ENCODE data around the gene TMEM125. TPM values are rescaled to one million over a fixed set of nuclear protein-coding genes. Genes with fewer than 3 reads are reported as not detected.
A peak's percentile ranks its signal among the peaks of the same experiment; 100 is the strongest.

Gene TMEM125
- polyA plus RNA-seq, 3 donors = not detected

- TF ChIP-seq, protein P1, sequence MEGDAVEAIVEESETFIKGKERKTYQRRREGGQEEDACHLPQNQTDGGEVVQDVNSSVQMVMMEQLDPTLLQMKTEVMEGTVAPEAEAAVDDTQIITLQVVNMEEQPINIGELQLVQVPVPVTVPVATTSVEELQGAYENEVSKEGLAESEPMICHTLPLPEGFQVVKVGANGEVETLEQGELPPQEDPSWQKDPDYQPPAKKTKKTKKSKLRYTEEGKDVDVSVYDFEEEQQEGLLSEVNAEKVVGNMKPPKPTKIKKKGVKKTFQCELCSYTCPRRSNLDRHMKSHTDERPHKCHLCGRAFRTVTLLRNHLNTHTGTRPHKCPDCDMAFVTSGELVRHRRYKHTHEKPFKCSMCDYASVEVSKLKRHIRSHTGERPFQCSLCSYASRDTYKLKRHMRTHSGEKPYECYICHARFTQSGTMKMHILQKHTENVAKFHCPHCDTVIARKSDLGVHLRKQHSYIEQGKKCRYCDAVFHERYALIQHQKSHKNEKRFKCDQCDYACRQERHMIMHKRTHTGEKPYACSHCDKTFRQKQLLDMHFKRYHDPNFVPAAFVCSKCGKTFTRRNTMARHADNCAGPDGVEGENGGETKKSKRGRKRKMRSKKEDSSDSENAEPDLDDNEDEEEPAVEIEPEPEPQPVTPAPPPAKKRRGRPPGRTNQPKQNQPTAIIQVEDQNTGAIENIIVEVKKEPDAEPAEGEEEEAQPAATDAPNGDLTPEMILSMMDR (IDR thresholded peaks at IDR 0.05) = no peak
- Mint-ChIP-seq H3K27me3 (ENCODE audit: low read depth in 3 of 3) (peaks cover 3 to 13% (median 4%) of the 10 kb centered on the region in 3 donors), H3K9me3 (peaks cover 0 to 6% (median 3%) of the 10 kb centered on the region in 7 donors), H3K36me3 (no peaks in the 10 kb centered on the region), H3K4me1 (peaks cover 26% of the 10 kb centered on the region), H3K4me3 (peak overlapping the region in 1 of 2 donors; percentile 81), H3K27ac (peak overlapping the region in 6 of 7 donors; percentile 4 to 78 (median 32))
- 47% methylated on average over 8 of the region's 11 CpGs for WGBS (ENCODE audit: insufficient coverage)
- Histone ChIP-seq H3K36me3 (replicated peaks in 1 of 2; ENCODE audit: control insufficient read depth in 1 of 2, insufficient read depth in 2 of 2, low read length in 2 of 2) (no peaks in the 10 kb centered on the region), H3K27ac (ENCODE audit: low read depth in 1 of 2, low read length in 2 of 2) (peak overlapping the region in 1 of 2 donors; percentile 64), H2AFZ (ENCODE audit: insufficient read depth, low read depth, low read length, poor library complexity, severe bottlenecking) (peak overlapping the region; percentile 88), H3K9me3 (replicated peaks in 1 of 2; ENCODE audit: control insufficient read depth in 1 of 2, insufficient read depth in 1 of 2, low read length in 2 of 2) (no peaks in the 10 kb centered on the region), H3K79me2 (ENCODE audit: insufficient read depth, low read length) (no peaks in the 10 kb centered on the region), H3K4me3 (replicated peaks in 1 of 3; ENCODE audit: low read depth in 2 of 3, low read length in 3 of 3) (peak overlapping the region in 1 of 3 experiments; percentile 51), H4K20me1 (ENCODE audit: insufficient read depth, low read length) (no peaks in the 10 kb centered on the region), H3K4me1 (ENCODE audit: control insufficient read depth in 1 of 2, insufficient read depth in 2 of 2, low read length in 2 of 2) (peaks cover 18 to 22% of the 10 kb centered on the region in 2 donors), H3K4me2 (replicated peaks; ENCODE audit: extremely low read depth, low read length, poor library complexity, severe bottlenecking) (peak overlapping the region; percentile 57), H3K27me3 (ENCODE audit: control insufficient read depth in 2 of 2, insufficient read depth in 2 of 2, low read length in 2 of 2) (no peaks in the 10 kb centered on the region), H3K9ac (ENCODE audit: insufficient read depth, low read length, poor library complexity, severe bottlenecking) (peak overlapping the region; percentile 18)
- DNase-seq = peak; percentile 59 to 77 (median 68)
- intact Hi-C loops (cut with micrococcal nuclease) = no loop called here
Observed at GRCh38 chr1:43274125-43274803, 4.5 kb downstream of the TMEM125 start.

DNA sequence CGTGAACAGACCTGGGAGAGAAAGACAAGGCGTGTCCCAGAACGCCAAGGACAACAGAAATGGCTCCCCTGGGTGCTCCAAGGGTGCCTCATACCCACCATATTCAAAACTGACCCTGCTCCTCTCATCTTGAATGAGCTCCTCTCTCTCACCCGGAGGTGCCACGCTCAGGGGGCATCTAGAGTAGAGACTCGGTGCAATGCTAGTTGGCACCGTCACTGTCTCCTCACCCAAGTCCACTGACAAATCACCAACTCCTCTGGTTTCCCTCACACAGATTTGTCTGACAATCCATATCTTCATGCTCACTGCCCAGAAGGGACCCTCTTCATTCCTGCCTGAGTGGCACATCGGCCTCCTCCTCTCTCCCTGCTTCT, 5.0 kb downstream of the TMEM125 start:
- intact Hi-C loops (cut with micrococcal nuclease) = no loop called here
- Histone ChIP-seq H3K4me3 (replicated peaks in 1 of 3; ENCODE audit: low read depth in 2 of 3, low read length in 3 of 3) (peak overlapping the region in 1 of 3 experiments; percentile 51), H3K27me3 (ENCODE audit: control insufficient read depth in 2 of 2, insufficient read depth in 2 of 2, low read length in 2 of 2) (no peaks in the 10 kb centered on the region), H3K79me2 (ENCODE audit: insufficient read depth, low read length) (no peaks in the 10 kb centered on the region), H3K4me2 (replicated peaks; ENCODE audit: extremely low read depth, low read length, poor library complexity, severe bottlenecking) (peak overlapping the region; percentile 57), H3K36me3 (replicated peaks in 1 of 2; ENCODE audit: control insufficient read depth in 1 of 2, insufficient read depth in 2 of 2, low read length in 2 of 2) (no peaks in the 10 kb centered on the region), H3K9ac (ENCODE audit: insufficient read depth, low read length, poor library complexity, severe bottlenecking) (no peak overlapping the region), H3K9me3 (replicated peaks in 1 of 2; ENCODE audit: control insufficient read depth in 1 of 2, insufficient read depth in 1 of 2, low read length in 2 of 2) (no peaks in the 10 kb centered on the region), H4K20me1 (ENCODE audit: insufficient read depth, low read length) (no peaks in the 10 kb centered on the region), H3K4me1 (ENCODE audit: control insufficient read depth in 1 of 2, insufficient read depth in 2 of 2, low read length in 2 of 2) (peaks cover 18 to 22% of the 10 kb centered on the region in 2 donors), H2AFZ (ENCODE audit: insufficient read depth, low read depth, low read length, poor library complexity, severe bottlenecking) (peak overlapping the region; percentile 88), H3K27ac (ENCODE audit: low read depth in 1 of 2, low read length in 2 of 2) (peak overlapping the region in 1 of 2 donors; percentile 64)
- H3K4me3 Mint-ChIP-seq = peak overlapping the region in 1 of 2 donors; percentile 81
- TF ChIP-seq, protein P1 (IDR thresholded peaks at IDR 0.05) = no peak
- peaks cover 26% of the 10 kb centered on the region for H3K4me1 Mint-ChIP-seq
- H3K27ac Mint-ChIP-seq = peak overlapping the region in 4 of 7 donors; percentile 4 to 78 (median 14)
- WGBS (ENCODE audit: insufficient coverage) = 93% methylated on average over 5 of the region's 8 CpGs
- peaks cover 3 to 12% (median 4%) of the 10 kb centered on the region in 3 donors for H3K27me3 Mint-ChIP-seq (ENCODE audit: low read depth in 3 of 3)
- no peak for DNase-seq
- H3K9me3 Mint-ChIP-seq = peaks cover 0 to 6% (median 3%) of the 10 kb centered on the region in 7 donors
- H3K36me3 Mint-ChIP-seq = no peaks in the 10 kb centered on the region

Data from CD14-positive monocyte (primary cell).